Osteocyte (in vitro differentiated cells): Measurements from ENCODE around the gene HSD17B3. TPM values are rescaled to one million over a fixed set of nuclear protein-coding genes. Genes with fewer than 3 reads are reported as not detected.
"Not testable (repeated sequence)": the region's sequence is repeated elsewhere in the genome, so short reads cannot be mapped to it uniquely, and the experiment has no call there.

Experiments
- DNase-seq: peaks from one replicate; pipeline ENCODE4 v3.0.0; 2021; ENCODE audit warnings: mixed read lengths; ENCODE audit not compliant: unreplicated experiment; ENCODE audit errors: extremely low spot score
- H3K27ac Mint-ChIP-seq: one replicate; pipeline ENCODE4 v1.8.0; 2021; ENCODE audit warnings: mild to moderate bottlenecking, mixed read lengths; ENCODE audit not compliant: unreplicated experiment
- H3K27me3 Mint-ChIP-seq: one replicate; pipeline ENCODE4 v1.8.0; 2021; ENCODE audit warnings: mixed read lengths; ENCODE audit not compliant: unreplicated experiment
- H3K36me3 Mint-ChIP-seq: one replicate; pipeline ENCODE4 v1.8.0; 2021; ENCODE audit warnings: mixed read lengths; ENCODE audit not compliant: unreplicated experiment
- H3K4me1 Mint-ChIP-seq: one replicate; pipeline ENCODE4 v1.8.0; 2021; ENCODE audit warnings: mixed read lengths; ENCODE audit not compliant: unreplicated experiment
- H3K4me3 Mint-ChIP-seq: one replicate; pipeline ENCODE4 v1.8.0; 2021; ENCODE audit warnings: mild to moderate bottlenecking, moderate library complexity, mixed read lengths; ENCODE audit not compliant: unreplicated experiment
- H3K9me3 Mint-ChIP-seq: one replicate; pipeline ENCODE4 v1.8.0; 2021; ENCODE audit warnings: mixed read lengths; ENCODE audit not compliant: unreplicated experiment
- CTCF ChIP-seq: fragments of 200-600 bp; sonication (generic); IDR thresholded peaks from 2 replicates; pipeline ENCODE4 v1.5.0; 2021; ENCODE audit warnings: antibody characterized with exemption, mild to moderate bottlenecking, moderate library complexity
- total RNA-seq: library from RNA; stranded (reverse); gene quantifications from 2 replicates; pipeline ENCODE4 v1.2.1, GENCODE V29; 2021

Gene HSD17B3
- total RNA-seq, 1 donor from 2014 or later, result not detected

DNA sequence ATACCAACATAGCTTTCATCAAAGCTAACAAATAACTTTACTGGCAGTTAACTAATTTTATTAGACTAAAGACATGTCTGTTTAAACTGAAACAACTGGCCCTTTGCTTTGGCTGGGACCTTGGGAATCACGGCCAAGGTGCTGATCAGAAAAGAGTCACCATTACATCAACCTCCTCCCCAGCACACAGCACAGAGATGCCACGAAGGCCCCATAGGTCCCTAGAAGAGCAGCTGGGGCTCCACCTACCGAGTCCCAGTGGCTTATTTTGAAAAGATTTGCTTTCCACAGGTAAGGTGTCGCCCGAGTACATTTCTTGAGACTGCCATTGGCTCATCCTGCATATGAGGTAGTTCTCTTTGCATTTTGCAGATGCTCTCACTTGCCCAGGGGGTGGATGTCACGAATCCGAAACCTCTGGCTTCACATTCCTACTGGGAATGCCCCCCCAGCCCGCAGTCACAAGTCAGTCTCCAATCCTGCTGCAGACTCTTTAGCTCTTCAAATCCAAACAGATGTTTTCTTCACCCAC is 18.8 kb upstream of the HSD17B3 start:
- no peak overlapping the region for H3K27ac Mint-ChIP-seq
- H3K36me3 Mint-ChIP-seq, result peaks cover 3% of the 10 kb centered on the region
- peaks cover 2% of the 10 kb centered on the region for H3K4me1 Mint-ChIP-seq
- TF ChIP-seq CTCF, result no peak
- H3K9me3 Mint-ChIP-seq, result no peaks in the 10 kb centered on the region
- DNase-seq, result no peak
- H3K4me3 Mint-ChIP-seq, result no peak overlapping the region
- no peaks in the 10 kb centered on the region for H3K27me3 Mint-ChIP-seq

- Mint-ChIP-seq H3K27ac (no peak overlapping the region), H3K36me3 (peaks cover 3% of the 10 kb centered on the region), H3K9me3 (no peaks in the 10 kb centered on the region)
These were observed 17.1 kb upstream of the HSD17B3 start for GRCh38 chr9:96318921-96319565.

DNA sequence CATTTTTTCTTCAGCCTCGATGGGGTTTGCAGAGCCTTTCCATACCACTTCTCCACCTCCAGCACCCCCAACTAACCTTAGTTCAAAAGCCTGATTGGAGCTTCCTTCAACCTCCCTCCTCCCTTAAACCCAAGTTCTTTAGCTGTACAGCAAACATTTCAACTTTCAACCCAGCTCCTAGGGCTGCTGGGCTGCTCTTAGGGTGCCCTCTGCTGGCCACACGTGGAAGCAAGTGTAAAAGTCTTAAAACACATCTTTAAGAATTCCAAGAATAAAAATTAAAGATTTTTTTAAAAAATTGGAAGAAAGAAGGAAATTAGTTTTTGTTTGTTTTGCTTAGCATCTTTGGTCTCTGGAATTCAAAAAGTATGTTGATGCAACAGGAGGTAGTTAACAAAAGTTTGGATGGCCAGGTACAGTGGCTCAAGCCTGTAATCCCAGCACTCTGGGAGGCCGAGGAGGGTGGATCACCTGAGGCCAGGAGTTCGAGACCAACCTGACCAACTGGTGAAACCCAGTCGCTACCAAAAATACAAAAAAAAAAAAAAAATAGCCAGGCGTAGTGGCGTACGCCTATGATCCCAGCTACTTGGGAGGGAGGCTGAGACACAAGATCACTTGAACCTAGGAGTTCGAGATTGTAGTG is 15.5 kb upstream of the HSD17B3 start:
- Mint-ChIP-seq H3K27ac (no peak overlapping the region), H3K27me3 (no peaks in the 10 kb centered on the region), H3K4me1 (peaks cover 2% of the 10 kb centered on the region), H3K4me3 (no peak overlapping the region), H3K36me3 (peaks cover 3% of the 10 kb centered on the region), H3K9me3 (peaks cover 7% of the 10 kb centered on the region)
- peak; percentile 89 for TF ChIP-seq CTCF
- DNase-seq, result no peak

More at GRCh38 chr9:96318921-96319565, 17.1 kb upstream of the HSD17B3 start:
- H3K4me3 Mint-ChIP-seq, result no peak overlapping the region
- no peak for TF ChIP-seq CTCF
- no peaks in the 10 kb centered on the region for H3K27me3 Mint-ChIP-seq
- H3K4me1 Mint-ChIP-seq, result peaks cover 2% of the 10 kb centered on the region
- no peak for DNase-seq

- H3K4me1 Mint-ChIP-seq, result no peaks in the 10 kb centered on the region
- H3K4me3 Mint-ChIP-seq, result no peak overlapping the region
- peaks cover 6% of the 10 kb centered on the region for H3K36me3 Mint-ChIP-seq
- peaks cover 6% of the 10 kb centered on the region for H3K27me3 Mint-ChIP-seq
- DNase-seq, result no peak
- peaks cover 18% of the 10 kb centered on the region for H3K9me3 Mint-ChIP-seq
- H3K27ac Mint-ChIP-seq, result no peak overlapping the region
- TF ChIP-seq CTCF, result no peak
These were observed 7.9 kb upstream of the HSD17B3 start for GRCh38 chr9:96309850-96310249.

DNA sequence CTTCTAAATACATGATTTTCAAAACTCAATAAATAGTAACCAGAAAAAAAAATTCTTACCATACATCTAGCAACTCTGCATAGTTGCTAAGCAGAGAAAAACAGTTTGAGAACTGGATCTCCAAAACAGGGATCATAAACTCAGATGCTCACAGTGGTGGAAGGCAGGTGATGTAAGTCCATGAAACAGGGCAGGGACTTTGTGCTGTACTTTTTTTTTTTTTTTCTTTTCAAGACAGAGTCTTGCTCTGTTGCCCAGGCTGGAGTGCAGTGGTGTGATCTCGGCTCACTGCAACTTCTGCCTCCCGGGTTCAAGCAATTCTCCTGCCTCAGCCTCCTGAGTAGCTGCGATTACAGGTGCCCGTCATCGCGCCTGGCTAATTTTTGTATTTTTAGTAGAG is 5.0 kb upstream of the HSD17B3 start:
- H3K27ac Mint-ChIP-seq, H3K36me3 Mint-ChIP-seq, H3K4me1 Mint-ChIP-seq, H3K9me3 Mint-ChIP-seq, H3K27me3 Mint-ChIP-seq, DNase-seq, H3K4me3 Mint-ChIP-seq: not testable (repeated sequence)
